ENCODE results near the gene PALD1. TPM values are rescaled to one million over a fixed set of nuclear protein-coding genes. Genes with fewer than 3 reads are reported as not detected.

The PALD1 gene
- total RNA-seq, 2 donors from 2014 or later = 17.3 to 19.7 TPM

GRCh38 chr10:70558871-70559810, 80.6 kb downstream of the PALD1 start:
- Mint-ChIP-seq H3K27me3 (ENCODE audit: insufficient read depth) (no peaks in the 10 kb centered on the region), H3K36me3 (ENCODE audit: low read depth) (peaks cover 4% of the 10 kb centered on the region), H3K27ac (peak overlapping the region; percentile 80), H3K4me1 (peaks cover 14% of the 10 kb centered on the region), H3K4me3 (no peak overlapping the region), H3K9me3 (no peaks in the 10 kb centered on the region)
- Histone ChIP-seq H3K4me1 (ENCODE audit: control insufficient read depth, insufficient read depth, low read length) (no peaks in the 10 kb centered on the region), H3K36me3 (ENCODE audit: control insufficient read depth, insufficient read depth, low read length) (no peaks in the 10 kb centered on the region), H3K9ac (ENCODE audit: extremely low read depth, low read length, poor library complexity, severe bottlenecking) (no peak overlapping the region), H3K27ac (ENCODE audit: low read depth, low read length) (no peak overlapping the region), H3K4me3 (ENCODE audit: low read length) (no peak overlapping the region), H3K27me3 (ENCODE audit: control insufficient read depth, insufficient read depth, low read length, poor library complexity, severe bottlenecking) (no peaks in the 10 kb centered on the region), H3K9me3 (ENCODE audit: control insufficient read depth, low read length) (no peaks in the 10 kb centered on the region)
- 77 to 80% methylated on average over 12 to 20 of the region's 20 CpGs for WGBS, 2 experiments (ENCODE audit: insufficient coverage in 1 of 2, insufficient read length in 1 of 2)
- DNase-seq = peak; percentile 89
- peak; percentile 82 for TF ChIP-seq CTCF (conservative IDR thresholded peaks at IDR 0.05)

- DNase-seq = no peak
- H3K27me3 Mint-ChIP-seq (ENCODE audit: insufficient read depth) = no peaks in the 10 kb centered on the region
- Histone ChIP-seq H3K27me3 (ENCODE audit: control insufficient read depth, insufficient read depth, low read length, poor library complexity, severe bottlenecking) (no peaks in the 10 kb centered on the region), H3K4me3 (ENCODE audit: low read length) (no peak overlapping the region), H3K27ac (ENCODE audit: low read depth, low read length) (no peak overlapping the region), H3K9ac (ENCODE audit: extremely low read depth, low read length, poor library complexity, severe bottlenecking) (no peak overlapping the region), H3K36me3 (ENCODE audit: control insufficient read depth, insufficient read depth, low read length) (no peaks in the 10 kb centered on the region), H3K4me1 (ENCODE audit: control insufficient read depth, insufficient read depth, low read length) (no peaks in the 10 kb centered on the region), H3K9me3 (ENCODE audit: control insufficient read depth, low read length) (no peaks in the 10 kb centered on the region)
- no peak overlapping the region for H3K27ac Mint-ChIP-seq
- no peaks in the 10 kb centered on the region for H3K9me3 Mint-ChIP-seq
- no peak overlapping the region for H3K4me3 Mint-ChIP-seq
- 92 to 100% methylated on average over 4 to 5 of the region's 5 CpGs for WGBS, 2 experiments (ENCODE audit: insufficient coverage in 1 of 2, insufficient read length in 1 of 2)
- TF ChIP-seq CTCF (conservative IDR thresholded peaks at IDR 0.05) = no peak
- H3K36me3 Mint-ChIP-seq (ENCODE audit: low read depth) = peaks cover 6% of the 10 kb centered on the region
- H3K4me1 Mint-ChIP-seq = peaks cover 14% of the 10 kb centered on the region
Measured at GRCh38 chr10:70559861-70560260, 81.3 kb downstream of the PALD1 start.

GRCh38 chr10:70560511-70560941, 82.0 kb downstream of the PALD1 start:
- TF ChIP-seq CTCF (conservative IDR thresholded peaks at IDR 0.05) = no peak
- H3K9ac ChIP-seq (ENCODE audit: extremely low read depth, low read length, poor library complexity, severe bottlenecking) = no peak overlapping the region
- H3K27ac ChIP-seq (ENCODE audit: low read depth, low read length) = no peak overlapping the region
- Mint-ChIP-seq H3K27ac (no peak overlapping the region), H3K9me3 (no peaks in the 10 kb centered on the region), H3K36me3 (ENCODE audit: low read depth) (peaks cover 2% of the 10 kb centered on the region), H3K27me3 (ENCODE audit: insufficient read depth) (no peaks in the 10 kb centered on the region), H3K4me1 (peaks cover 14% of the 10 kb centered on the region), H3K4me3 (no peak overlapping the region)
- 93% methylated on average over 14 of the region's 14 CpGs; no CpG with 5 or more reads in 1 of the 2 experiments for WGBS, 2 experiments (ENCODE audit: insufficient coverage in 1 of 2, insufficient read length in 1 of 2)
- H3K36me3 ChIP-seq (ENCODE audit: control insufficient read depth, insufficient read depth, low read length) = no peaks in the 10 kb centered on the region
- H3K4me3 ChIP-seq (ENCODE audit: low read length) = no peak overlapping the region
- peak; percentile 34 for DNase-seq
- no peaks in the 10 kb centered on the region for H3K27me3 ChIP-seq (ENCODE audit: control insufficient read depth, insufficient read depth, low read length, poor library complexity, severe bottlenecking)
- no peaks in the 10 kb centered on the region for H3K4me1 ChIP-seq (ENCODE audit: control insufficient read depth, insufficient read depth, low read length)
- no peaks in the 10 kb centered on the region for H3K9me3 ChIP-seq (ENCODE audit: control insufficient read depth, low read length)
